ENCODE data around the gene PCBP3. TPM values are rescaled to one million over a fixed set of nuclear protein-coding genes. Genes with fewer than 3 reads are reported as not detected.

PCBP3 gene
- total and polyA plus RNA-seq, 10 of the 15 experiments (the other 5 are each of a cell fraction or from before 2014, with no cell fraction given) = 0.09 to 1.3 (median 0.46) TPM; not detected in 3

- TF ChIP-seq NR2C2 (IDR thresholded peaks at IDR 0.05; ENCODE audit: borderline replicate concordance, control insufficient read depth, insufficient read length, low read depth) (peak; percentile 44), HDAC2 (IDR thresholded peaks at IDR 0.05) (no peak), HDGF (IDR thresholded peaks at IDR 0.05) (no peak)
- WGBS (ENCODE audit: insufficient coverage, insufficient replicate concordance, low lambda C conversion rate, missing lambda C conversion rate) = 78% methylated on average over 12 of the region's 12 CpGs
- FAIRE-seq = no peak
- no peak for ATAC-seq
- Histone ChIP-seq H4K20me1 (ENCODE audit: control insufficient read depth, insufficient read depth) (no peaks in the 10 kb centered on the region), H3K4me1 (ENCODE audit: control insufficient read depth, insufficient read depth, low read length) (peaks cover 3% of the 10 kb centered on the region; the same call in 1 of the 2 replicates), H2AFZ (ENCODE audit: control insufficient read depth, low read depth, low read length) (no peak overlapping the region), H3K9ac (ENCODE audit: control insufficient read depth, insufficient read depth, low read length) (no peak overlapping the region), H3K27ac (ENCODE audit: control insufficient read depth, insufficient read depth) (no peak overlapping the region), H3K4me3 (no peak overlapping the region), H3K79me2 (ENCODE audit: control insufficient read depth, insufficient read depth, low read length) (no peaks in the 10 kb centered on the region), H3K4me2 (ENCODE audit: control insufficient read depth, insufficient read depth) (no peak overlapping the region), H3K9me3 (replicated peaks; ENCODE audit: control insufficient read depth, insufficient read depth, low read length) (no peaks in the 10 kb centered on the region; the same call in 2 of the 3 replicates), H3K36me3 (ENCODE audit: control insufficient read depth in 2 of 2, insufficient read depth in 2 of 2, low read length in 1 of 2) (no peaks in the 10 kb centered on the region), H3K27me3 (replicated peaks in 1 of 2; ENCODE audit: control insufficient read depth in 2 of 2, insufficient read depth in 2 of 2, low read length in 1 of 2) (no peaks in the 10 kb centered on the region)
- ChIA-PET CTCF (interaction anchor here (0.7 to 4.8 kb wide), 2 partner anchors 25 to 35 kb away, joined by 3 to 37 read pairs; no protein-coding TSS in a partner anchor), POLR2A (no interaction called here), RAD21 (ENCODE audit: unreplicated experiment) (no interaction called here), SMC1A (ENCODE audit: uncharacterized antibody, unreplicated experiment) (no interaction called here)
- in situ Hi-C loops (cut with MboI) = no loop called here
- intact Hi-C loops (cut with micrococcal nuclease; ENCODE audit: unreplicated experiment) = no loop called here
- no peak for DNase-seq (ENCODE audit: low read depth, low spot score)
- no TSS peak for BruUV-seq (replicated peaks)
These were observed 201.7 kb downstream of the PCBP3 start for GRCh38 chr21:45845063-45845769.

DNA sequence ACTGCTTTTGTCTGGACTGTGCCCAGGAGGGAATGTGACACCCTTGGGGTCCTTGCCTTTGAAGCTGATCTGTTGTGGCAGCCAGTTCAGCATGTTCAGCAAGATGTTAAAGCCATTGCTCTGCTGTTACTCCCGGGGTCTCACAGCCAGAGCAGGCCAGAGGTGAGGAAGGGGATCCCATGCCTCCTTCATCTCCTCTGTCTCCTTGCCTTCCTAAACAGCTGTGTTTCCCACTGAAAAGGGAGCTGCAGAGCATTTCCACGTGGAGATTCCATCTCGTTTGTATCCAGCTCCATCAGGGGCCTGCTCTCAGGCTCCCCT lies 202.2 kb downstream of the PCBP3 start:
- WGBS (ENCODE audit: insufficient coverage, insufficient replicate concordance, low lambda C conversion rate, missing lambda C conversion rate) = 21% methylated on average over 3 of the region's 3 CpGs
- in situ Hi-C loops (cut with MboI) = no loop called here
- H3K9ac ChIP-seq (ENCODE audit: control insufficient read depth, insufficient read depth, low read length) = no peak overlapping the region
- H3K36me3 ChIP-seq (ENCODE audit: control insufficient read depth in 2 of 2, insufficient read depth in 2 of 2, low read length in 1 of 2) = no peaks in the 10 kb centered on the region
- ChIA-PET RAD21 (ENCODE audit: unreplicated experiment) (interaction anchor here (2.0 kb wide), 1 partner anchor 290 kb away, joined by 7 read pairs; no protein-coding TSS in a partner anchor), CTCF (interaction anchor here (0.8 to 4.8 kb wide), 3 partner anchors 26 to 77 kb away, joined by 3 to 37 read pairs (median 3); no protein-coding TSS in a partner anchor), SMC1A (ENCODE audit: uncharacterized antibody, unreplicated experiment) (interaction anchor here (0.8 kb wide), 1 partner anchor 27 kb away, joined by 3 read pairs; no protein-coding TSS in a partner anchor), POLR2A (no interaction called here)
- H3K4me3 ChIP-seq = no peak overlapping the region
- H3K27ac ChIP-seq (ENCODE audit: control insufficient read depth, insufficient read depth) = no peak overlapping the region
- intact Hi-C loops (cut with micrococcal nuclease; ENCODE audit: unreplicated experiment) = no loop called here
- H3K4me1 ChIP-seq (ENCODE audit: control insufficient read depth, insufficient read depth, low read length) = peaks cover 3% of the 10 kb centered on the region; the same call in 1 of the 2 replicates
- no peaks in the 10 kb centered on the region; the same call in 2 of the 3 replicates for H3K9me3 ChIP-seq (replicated peaks; ENCODE audit: control insufficient read depth, insufficient read depth, low read length)
- no TSS peak for BruUV-seq (replicated peaks)
- no peak overlapping the region for H2AFZ ChIP-seq (ENCODE audit: control insufficient read depth, low read depth, low read length)
- no peaks in the 10 kb centered on the region for H3K27me3 ChIP-seq (replicated peaks in 1 of 2; ENCODE audit: control insufficient read depth in 2 of 2, insufficient read depth in 2 of 2, low read length in 1 of 2)
- no peak for ATAC-seq
- H3K4me2 ChIP-seq (ENCODE audit: control insufficient read depth, insufficient read depth) = no peak overlapping the region
- no peak for FAIRE-seq
- no peaks in the 10 kb centered on the region for H3K79me2 ChIP-seq (ENCODE audit: control insufficient read depth, insufficient read depth, low read length)
- H4K20me1 ChIP-seq (ENCODE audit: control insufficient read depth, insufficient read depth) = no peaks in the 10 kb centered on the region
- no peak for DNase-seq (ENCODE audit: low read depth, low spot score)
- no peak for TF ChIP-seq CBFB (IDR thresholded peaks at IDR 0.05; ENCODE audit: low read depth)
- no peak for TF ChIP-seq RELA (IDR thresholded peaks at IDR 0.05; ENCODE audit: borderline replicate concordance, partially characterized antibody)
- TF ChIP-seq NFYA (IDR thresholded peaks at IDR 0.05; ENCODE audit: borderline replicate concordance, low read depth, low read length) = no peak
- TF ChIP-seq TCF7 (IDR thresholded peaks at IDR 0.05; ENCODE audit: borderline replicate concordance) = no peak
- TF ChIP-seq JUNB (IDR thresholded peaks at IDR 0.05) = no peak
- TF ChIP-seq CHD1 (IDR thresholded peaks at IDR 0.05; ENCODE audit: low read depth, low read length) = no peak
- TF ChIP-seq CBX3 (IDR thresholded peaks at IDR 0.05; ENCODE audit: borderline replicate concordance, low read depth) = no peak
- TF ChIP-seq, protein P1, sequence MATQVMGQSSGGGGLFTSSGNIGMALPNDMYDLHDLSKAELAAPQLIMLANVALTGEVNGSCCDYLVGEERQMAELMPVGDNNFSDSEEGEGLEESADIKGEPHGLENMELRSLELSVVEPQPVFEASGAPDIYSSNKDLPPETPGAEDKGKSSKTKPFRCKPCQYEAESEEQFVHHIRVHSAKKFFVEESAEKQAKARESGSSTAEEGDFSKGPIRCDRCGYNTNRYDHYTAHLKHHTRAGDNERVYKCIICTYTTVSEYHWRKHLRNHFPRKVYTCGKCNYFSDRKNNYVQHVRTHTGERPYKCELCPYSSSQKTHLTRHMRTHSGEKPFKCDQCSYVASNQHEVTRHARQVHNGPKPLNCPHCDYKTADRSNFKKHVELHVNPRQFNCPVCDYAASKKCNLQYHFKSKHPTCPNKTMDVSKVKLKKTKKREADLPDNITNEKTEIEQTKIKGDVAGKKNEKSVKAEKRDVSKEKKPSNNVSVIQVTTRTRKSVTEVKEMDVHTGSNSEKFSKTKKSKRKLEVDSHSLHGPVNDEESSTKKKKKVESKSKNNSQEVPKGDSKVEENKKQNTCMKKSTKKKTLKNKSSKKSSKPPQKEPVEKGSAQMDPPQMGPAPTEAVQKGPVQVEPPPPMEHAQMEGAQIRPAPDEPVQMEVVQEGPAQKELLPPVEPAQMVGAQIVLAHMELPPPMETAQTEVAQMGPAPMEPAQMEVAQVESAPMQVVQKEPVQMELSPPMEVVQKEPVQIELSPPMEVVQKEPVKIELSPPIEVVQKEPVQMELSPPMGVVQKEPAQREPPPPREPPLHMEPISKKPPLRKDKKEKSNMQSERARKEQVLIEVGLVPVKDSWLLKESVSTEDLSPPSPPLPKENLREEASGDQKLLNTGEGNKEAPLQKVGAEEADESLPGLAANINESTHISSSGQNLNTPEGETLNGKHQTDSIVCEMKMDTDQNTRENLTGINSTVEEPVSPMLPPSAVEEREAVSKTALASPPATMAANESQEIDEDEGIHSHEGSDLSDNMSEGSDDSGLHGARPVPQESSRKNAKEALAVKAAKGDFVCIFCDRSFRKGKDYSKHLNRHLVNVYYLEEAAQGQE (IDR thresholded peaks at IDR 0.05; ENCODE audit: low read depth, low read length) = no peak
- TF ChIP-seq HDAC2 (IDR thresholded peaks at IDR 0.05) = no peak
- TF ChIP-seq ATF7 (IDR thresholded peaks at IDR 0.05; ENCODE audit: low read depth) = no peak
- TF ChIP-seq USF2 (IDR thresholded peaks at IDR 0.05; ENCODE audit: borderline replicate concordance, low read depth, low read length) = no peak
- no peak for TF ChIP-seq PAX8 (IDR thresholded peaks at IDR 0.05)

Measured in GM12878 (cell line).